DMS 273 (cell line): ENCODE results near the gene CKS1B.

Source experiments
- DNase-seq: peaks from one replicate; lab custom pipeline; 2025; ENCODE audit not compliant: unreplicated experiment; lab: John Stamatoyannopoulos, UW

The CKS1B gene

GRCh38 chr1:155000411-155000725 lies 25.9 kb downstream of the CKS1B start:
- DNase-seq = no peak

DNA sequence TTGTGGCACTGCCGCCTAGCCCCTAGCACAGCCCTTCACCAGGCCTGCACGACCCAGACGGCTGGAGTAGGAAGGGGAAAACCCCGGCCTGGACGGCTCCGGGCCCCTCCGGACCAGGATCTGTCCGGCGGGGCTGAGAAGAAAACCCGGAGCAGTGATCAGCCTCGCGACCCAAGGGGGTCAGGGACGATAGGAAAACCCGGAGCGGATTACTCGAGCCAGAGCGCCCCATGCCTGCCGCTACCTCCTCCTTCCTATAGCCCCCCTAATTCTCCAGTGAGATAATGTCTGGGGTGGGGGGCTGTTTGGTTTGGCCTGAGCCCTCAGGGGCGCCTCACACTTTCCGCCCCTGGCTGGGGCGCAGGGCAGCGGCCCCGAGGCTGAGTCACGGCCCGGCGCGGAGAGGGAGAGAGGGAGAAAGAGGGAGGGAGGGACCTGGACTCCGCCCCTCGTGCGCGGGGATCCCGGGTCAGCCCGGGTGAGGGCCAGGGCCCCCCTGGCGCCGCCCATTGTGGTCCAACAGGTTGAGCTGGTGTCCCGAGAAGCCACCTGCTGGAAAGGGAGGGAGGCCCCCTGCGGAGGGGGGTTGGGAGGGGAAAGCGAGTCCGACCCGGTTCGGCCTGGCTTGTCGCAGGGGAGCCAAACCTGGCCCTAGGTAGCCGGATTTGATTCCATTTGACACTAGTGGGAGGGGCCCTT lies 26.4 kb downstream of the CKS1B start:
- peak; percentile 95 for DNase-seq

- no peak for DNase-seq
Observed at GRCh38 chr1:155001425-155001674, 26.9 kb downstream of the CKS1B start.

GRCh38 chr1:155001675-155002463 lies 27.4 kb downstream of the CKS1B start:
- DNase-seq = peak; percentile 99

DNA sequence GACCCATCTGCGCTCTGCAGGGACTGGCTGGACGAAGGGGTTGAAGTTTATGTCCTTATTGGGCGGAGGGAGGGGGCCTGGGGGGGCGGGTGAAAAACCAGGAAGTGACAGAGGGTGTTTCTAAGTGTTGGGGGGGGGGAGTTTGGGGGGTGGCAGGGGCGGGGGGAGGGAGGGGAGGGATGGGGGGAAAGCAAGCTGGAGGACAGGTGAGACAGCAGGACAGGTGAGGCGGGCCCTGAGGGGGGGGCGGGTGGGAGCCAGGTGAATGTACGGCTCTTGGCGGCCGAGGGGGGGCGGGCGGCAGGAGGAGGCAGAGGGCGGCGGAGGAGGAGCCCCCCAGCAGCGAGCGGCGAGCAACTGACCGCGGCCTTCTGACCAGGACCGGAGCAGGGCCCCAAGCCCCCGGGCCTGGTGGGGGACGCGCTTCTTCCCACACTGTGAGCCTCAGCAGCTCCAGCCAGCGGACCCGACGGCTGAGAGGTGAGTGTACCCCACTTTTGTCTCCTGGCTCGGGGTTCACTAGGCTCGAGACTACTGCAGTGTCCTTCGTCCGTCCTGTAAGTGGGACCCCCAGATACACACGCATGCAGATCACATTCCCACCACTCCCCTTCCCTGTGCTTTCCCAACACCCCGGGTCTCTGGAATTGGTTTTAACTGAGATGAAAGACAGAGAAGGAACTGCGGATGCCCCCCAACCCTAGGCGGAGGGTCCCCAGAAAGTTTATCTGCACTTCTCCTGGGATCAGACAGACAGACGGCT lies 28.2 kb downstream of the CKS1B start, which contains the start of gene ZBTB7B:
ZBTB7B (plus strand) TSS at position 339 of the 763 bp plus-strand sequence. CDS start 11,859 bp downstream, outside the sequence.
- peak; percentile 71 for DNase-seq

GRCh38 chr1:155003227-155003765 lies 28.8 kb downstream of the CKS1B start:
- peak; percentile 71 for DNase-seq

- peak; percentile 71 for DNase-seq
Observed at GRCh38 chr1:155003766-155004351, 29.4 kb downstream of the CKS1B start.

DNA sequence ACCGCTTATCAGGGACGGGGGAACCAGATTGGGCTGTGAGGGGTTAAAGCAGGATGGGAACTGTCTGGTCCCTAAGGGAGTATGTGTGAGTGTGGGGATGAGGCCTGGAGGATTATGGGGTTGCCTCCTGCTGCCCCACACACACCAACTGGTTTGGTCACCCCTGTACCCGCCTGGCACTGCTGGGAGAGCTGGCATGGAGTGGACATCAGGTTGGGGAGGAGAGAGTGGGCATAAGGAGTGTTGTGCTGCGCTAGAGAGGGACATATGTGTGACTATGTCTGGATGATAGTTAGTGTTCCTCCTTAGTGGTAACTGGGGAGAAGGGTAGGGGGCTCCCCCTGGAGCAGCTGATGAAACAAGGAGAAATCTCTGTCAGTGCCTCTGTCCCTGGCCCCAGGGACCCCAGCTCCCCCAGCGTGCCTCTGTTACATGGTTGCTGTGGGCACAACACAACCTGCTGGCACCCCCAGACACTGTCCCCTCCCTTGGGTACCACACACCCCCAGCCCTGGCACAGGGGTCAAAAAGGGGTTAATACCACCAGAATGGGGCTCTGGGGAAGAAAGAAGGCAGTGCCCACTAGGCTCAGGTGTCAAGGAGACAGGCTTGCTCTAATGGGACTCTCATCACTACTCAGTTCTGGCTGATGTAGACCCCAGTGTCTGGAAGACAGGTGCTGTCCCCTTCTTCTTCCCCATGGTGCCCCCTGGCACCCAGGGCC lies 30.0 kb downstream of the CKS1B start:
- DNase-seq = no peak

DNA sequence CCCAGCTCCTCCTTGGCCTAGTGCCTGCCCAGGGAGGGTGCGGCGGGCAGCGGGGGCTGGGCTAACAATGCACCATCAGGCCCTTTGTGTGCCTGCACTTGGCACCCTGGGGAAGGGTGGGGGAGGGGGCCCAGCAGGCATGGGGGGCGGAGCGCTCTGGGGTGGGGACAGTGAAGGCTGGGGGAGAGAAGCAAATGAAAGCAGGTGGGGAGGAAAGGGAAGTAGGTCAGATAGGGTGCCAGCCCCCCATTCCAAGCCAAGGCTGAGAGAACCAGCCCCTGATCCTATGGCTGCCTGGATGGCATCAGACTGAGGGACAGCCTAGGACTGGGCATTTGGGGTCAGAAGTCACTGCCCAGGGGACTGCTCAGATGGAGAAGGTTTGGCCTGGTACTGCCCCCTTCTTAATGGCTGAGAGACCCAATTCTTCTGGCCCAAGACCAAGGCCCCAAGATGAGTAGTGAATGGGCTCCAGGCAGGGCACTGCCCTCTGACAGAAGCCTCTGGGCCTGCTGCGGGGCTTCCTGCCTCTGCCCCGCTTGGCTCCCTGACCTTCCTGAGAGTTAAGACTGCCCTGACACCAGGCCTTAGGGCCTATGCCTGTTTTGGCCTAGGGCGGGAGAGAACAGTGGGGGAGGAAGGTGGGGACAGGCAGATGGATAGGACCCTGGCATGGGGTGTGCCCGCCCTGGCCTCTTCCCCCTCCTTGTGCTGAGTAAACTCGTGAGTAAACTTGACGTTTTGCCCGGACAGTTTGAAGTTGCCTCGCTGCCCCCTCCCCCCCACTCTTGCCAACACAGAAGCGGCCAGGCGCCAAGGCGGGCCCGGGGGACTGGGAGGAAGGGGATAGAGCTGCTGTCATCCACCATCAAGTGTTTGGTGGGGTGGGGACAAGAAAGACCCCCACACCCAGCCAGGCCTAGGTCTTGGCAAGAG lies 30.9 kb downstream of the CKS1B start:
- DNase-seq = peak; percentile 79

GRCh38 chr1:155006601-155007101 lies 32.2 kb downstream of the CKS1B start:
- peak; percentile 77 for DNase-seq

- DNase-seq = no peak
Observed at GRCh38 chr1:155007251-155007828, 32.9 kb downstream of the CKS1B start.

GRCh38 chr1:155008015-155008941 lies 33.8 kb downstream of the CKS1B start:
- DNase-seq = no peak

DNA sequence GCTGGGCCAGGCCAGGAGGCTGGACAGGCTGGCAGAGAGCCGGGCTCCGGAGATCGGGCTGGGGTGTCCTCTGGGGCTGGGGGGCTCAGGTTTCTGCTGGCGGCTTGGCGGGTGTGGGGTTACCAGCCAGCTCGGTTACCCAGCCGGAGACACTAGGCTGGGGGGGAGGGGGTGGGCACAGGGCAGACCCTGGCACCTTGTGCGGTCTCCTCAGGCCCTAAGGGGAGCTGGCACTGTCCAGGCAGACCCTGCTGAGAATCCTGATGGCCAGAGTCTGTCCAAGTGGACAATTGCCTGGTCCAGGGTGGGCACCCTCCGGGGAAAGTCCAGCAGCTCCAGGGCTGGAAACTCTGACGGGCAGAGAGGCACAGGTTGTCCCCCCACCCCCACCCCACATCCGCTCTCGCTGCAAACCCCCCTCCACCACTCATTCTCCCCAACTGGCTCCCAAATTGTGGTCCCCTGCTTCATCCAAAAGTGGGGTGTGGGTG lies 34.8 kb downstream of the CKS1B start:
- no peak for DNase-seq

- DNase-seq = no peak
Observed at GRCh38 chr1:155009742-155010141, 35.3 kb downstream of the CKS1B start.

GRCh38 chr1:155010211-155010918 lies 35.9 kb downstream of the CKS1B start:
- no peak for DNase-seq

DNA sequence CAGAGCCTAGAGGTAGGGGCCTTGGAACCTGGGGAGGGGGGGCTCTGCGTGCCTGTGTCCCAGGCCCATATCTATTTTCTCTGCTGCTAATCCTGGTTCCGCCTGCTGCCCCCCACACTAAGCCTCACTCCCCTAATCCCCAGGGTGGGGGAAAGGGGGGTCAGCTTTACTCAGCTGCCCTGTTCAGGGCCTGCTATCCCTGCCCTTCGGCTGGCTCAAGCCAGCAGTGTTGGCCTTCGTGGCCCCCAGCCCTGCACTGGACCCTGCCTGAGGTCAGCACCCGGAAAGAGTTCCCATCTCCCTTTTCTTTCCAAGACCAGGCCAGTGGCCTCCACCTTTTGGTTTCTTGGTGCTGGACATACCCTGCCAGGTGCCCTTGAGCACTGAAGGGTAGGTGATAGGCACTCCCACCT lies 36.5 kb downstream of the CKS1B start:
- no peak for DNase-seq

GRCh38 chr1:155011437-155012025 lies 37.0 kb downstream of the CKS1B start:
- no peak for DNase-seq
